ENCODE results near the gene KIF26B.
"Not testable (repeated sequence)": the region's sequence is repeated elsewhere in the genome, so short reads cannot be mapped to it uniquely, and the experiment has no call there.

Gene KIF26B

GRCh38 chr1:245701631-245702030 is 546.8 kb downstream of the KIF26B start:
- Mint-ChIP-seq H3K27me3 (no peaks in the 10 kb centered on the region), H3K27ac (no peak overlapping the region), H3K9me3 (peaks cover 0 to 6% of the 10 kb centered on the region in 2 donors), H3K4me1 (no peaks in the 10 kb centered on the region), H3K4me3 (no peak overlapping the region)
- no peak for DNase-seq
- no peak for ATAC-seq

- peaks cover 0 to 6% of the 10 kb centered on the region in 2 donors for H3K9me3 Mint-ChIP-seq
- DNase-seq (no peak), ATAC-seq (no peak)
- H3K27ac Mint-ChIP-seq, result no peak overlapping the region
- no peak overlapping the region for H3K4me3 Mint-ChIP-seq
- no peaks in the 10 kb centered on the region for H3K4me1 Mint-ChIP-seq
- H3K27me3 Mint-ChIP-seq, result no peaks in the 10 kb centered on the region
Measured at GRCh38 chr1:245702346-245702745, 547.6 kb downstream of the KIF26B start.

GRCh38 chr1:245704341-245704740 is 549.6 kb downstream of the KIF26B start:
- Mint-ChIP-seq H3K27me3 (no peaks in the 10 kb centered on the region), H3K9me3 (peaks cover 0 to 6% of the 10 kb centered on the region in 2 donors)

GRCh38 chr1:245704765-245705164 is 550.0 kb downstream of the KIF26B start:
- H3K27ac Mint-ChIP-seq, result no peak overlapping the region
- no peaks in the 10 kb centered on the region for H3K4me1 Mint-ChIP-seq
- peaks cover 0 to 6% of the 10 kb centered on the region in 2 donors for H3K9me3 Mint-ChIP-seq
- no peaks in the 10 kb centered on the region for H3K27me3 Mint-ChIP-seq
- DNase-seq (no peak), ATAC-seq (no peak)
- H3K4me3 Mint-ChIP-seq, result no peak overlapping the region

More at GRCh38 chr1:245704341-245704740, 549.6 kb downstream of the KIF26B start:
- no peak for DNase-seq
- H3K4me3 Mint-ChIP-seq, result no peak overlapping the region
- no peaks in the 10 kb centered on the region for H3K4me1 Mint-ChIP-seq
- no peak for ATAC-seq
- H3K27ac Mint-ChIP-seq, result no peak overlapping the region

- ATAC-seq, result no peak
- H3K27ac Mint-ChIP-seq, result no peak overlapping the region
- H3K4me3 Mint-ChIP-seq, result no peak overlapping the region
- no peaks in the 10 kb centered on the region for H3K27me3 Mint-ChIP-seq
- no peak for DNase-seq
- no peaks in the 10 kb centered on the region for H3K9me3 Mint-ChIP-seq
- H3K4me1 Mint-ChIP-seq, result no peaks in the 10 kb centered on the region
Measured at GRCh38 chr1:245707941-245708340, 553.2 kb downstream of the KIF26B start.

GRCh38 chr1:245710961-245711903 is 556.4 kb downstream of the KIF26B start:
- ATAC-seq, result no peak
- H3K27me3 Mint-ChIP-seq, result no peaks in the 10 kb centered on the region
- no peaks in the 10 kb centered on the region for H3K4me1 Mint-ChIP-seq
- no peak overlapping the region for H3K4me3 Mint-ChIP-seq
- no peaks in the 10 kb centered on the region for H3K9me3 Mint-ChIP-seq
- no peak for DNase-seq
- H3K27ac Mint-ChIP-seq, result no peak overlapping the region

GRCh38 chr1:245714027-245714426 is 559.2 kb downstream of the KIF26B start:
- ATAC-seq, DNase-seq, H3K27ac Mint-ChIP-seq: not testable (repeated sequence)

GRCh38 chr1:245715291-245715701 is 560.5 kb downstream of the KIF26B start:
- Mint-ChIP-seq H3K4me1 (no peaks in the 10 kb centered on the region), H3K4me3 (no peak overlapping the region)
- ATAC-seq, result no peak

More at GRCh38 chr1:245714027-245714426, 559.2 kb downstream of the KIF26B start:
- H3K27me3 Mint-ChIP-seq, H3K4me1 Mint-ChIP-seq, H3K9me3 Mint-ChIP-seq, H3K4me3 Mint-ChIP-seq: not testable (repeated sequence)

GRCh38 chr1:245715970-245716369 is 561.2 kb downstream of the KIF26B start:
- Mint-ChIP-seq H3K9me3 (no peaks in the 10 kb centered on the region), H3K27me3 (no peaks in the 10 kb centered on the region), H3K4me3 (no peak overlapping the region), H3K27ac (no peak overlapping the region), H3K4me1 (no peaks in the 10 kb centered on the region)
- DNase-seq (no peak), ATAC-seq (no peak)

More at GRCh38 chr1:245715291-245715701, 560.5 kb downstream of the KIF26B start:
- Mint-ChIP-seq H3K9me3 (no peaks in the 10 kb centered on the region), H3K27me3 (no peaks in the 10 kb centered on the region), H3K27ac (peak overlapping the region in 1 of 2 donors; percentile 40)
- no peak for DNase-seq

GRCh38 chr1:245716561-245716960 is 561.8 kb downstream of the KIF26B start:
- Mint-ChIP-seq H3K4me1 (no peaks in the 10 kb centered on the region), H3K27ac (no peak overlapping the region), H3K27me3 (no peaks in the 10 kb centered on the region), H3K4me3 (no peak overlapping the region), H3K9me3 (no peaks in the 10 kb centered on the region)
- DNase-seq (no peak), ATAC-seq (no peak)

GRCh38 chr1:245717611-245718010 is 562.8 kb downstream of the KIF26B start:
- H3K4me1 Mint-ChIP-seq, result no peaks in the 10 kb centered on the region
- ATAC-seq, result no peak
- H3K27me3 Mint-ChIP-seq, result no peaks in the 10 kb centered on the region
- no peak for DNase-seq
- no peak overlapping the region for H3K27ac Mint-ChIP-seq
- no peak overlapping the region for H3K4me3 Mint-ChIP-seq
- H3K9me3 Mint-ChIP-seq, result no peaks in the 10 kb centered on the region

- ATAC-seq, result no peak
- H3K27me3 Mint-ChIP-seq, result no peaks in the 10 kb centered on the region
- no peak overlapping the region for H3K27ac Mint-ChIP-seq
- no peak overlapping the region for H3K4me3 Mint-ChIP-seq
- no peak for DNase-seq
- H3K4me1 Mint-ChIP-seq, result no peaks in the 10 kb centered on the region
- no peaks in the 10 kb centered on the region for H3K9me3 Mint-ChIP-seq
Measured at GRCh38 chr1:245718123-245718522, 563.3 kb downstream of the KIF26B start.

- Mint-ChIP-seq H3K4me3 (no peak overlapping the region), H3K27me3 (no peaks in the 10 kb centered on the region), H3K4me1 (no peaks in the 10 kb centered on the region), H3K9me3 (no peaks in the 10 kb centered on the region), H3K27ac (no peak overlapping the region)
- DNase-seq (no peak), ATAC-seq (no peak)
Measured at GRCh38 chr1:245718951-245719350, 564.2 kb downstream of the KIF26B start.

GRCh38 chr1:245721488-245721887 is 566.7 kb downstream of the KIF26B start:
- Mint-ChIP-seq H3K27me3 (no peaks in the 10 kb centered on the region), H3K4me1 (no peaks in the 10 kb centered on the region), H3K4me3 (no peak overlapping the region), H3K27ac (no peak overlapping the region), H3K9me3 (peaks cover 3 to 25% of the 10 kb centered on the region in 2 donors)
- DNase-seq (no peak), ATAC-seq (no peak)

GRCh38 chr1:245728035-245728434 is 573.2 kb downstream of the KIF26B start:
- not testable (repeated sequence) for DNase-seq, H3K4me1 Mint-ChIP-seq, H3K27me3 Mint-ChIP-seq, ATAC-seq, H3K27ac Mint-ChIP-seq, H3K4me3 Mint-ChIP-seq
- H3K9me3 Mint-ChIP-seq, result peaks cover 51 to 79% of the 10 kb centered on the region in 2 donors

- peaks cover 56 to 73% of the 10 kb centered on the region in 2 donors for H3K9me3 Mint-ChIP-seq
- ATAC-seq, result no peak
- H3K27me3 Mint-ChIP-seq, result no peaks in the 10 kb centered on the region
Measured at GRCh38 chr1:245730801-245731200, 576.0 kb downstream of the KIF26B start.

More at GRCh38 chr1:245730801-245731200, 576.0 kb downstream of the KIF26B start:
- Mint-ChIP-seq H3K4me3 (no peak overlapping the region), H3K4me1 (no peaks in the 10 kb centered on the region), H3K27ac (no peak overlapping the region)
- no peak for DNase-seq

All from stimulated activated naive CD8-positive, alpha-beta T cell treated with anti-CD3 and anti-CD28 coated beads, Interleukin-15, amount 100 ng/mL, for 72 hours (primary cell).